ENCODE results near the gene LFNG. TPM values are rescaled to one million over a fixed set of nuclear protein-coding genes. Genes with fewer than 3 reads are reported as not detected.

LFNG gene
- total and polyA plus RNA-seq, 12 donors: 2.4 to 11.8 (median 9.0) TPM

- H3K27me3 ChIP-seq: no peaks in the 10 kb centered on the region
- DNase-seq (no peak), ATAC-seq (no peak)
- no peak overlapping the region for H3K4me3 ChIP-seq
- 93 to 94% methylated on average over 38 to 40 of the region's 40 CpGs for WGBS, 2 donors
- H3K27ac ChIP-seq: no peak overlapping the region
- H3K4me1 ChIP-seq: no peaks in the 10 kb centered on the region
- TF ChIP-seq CTCF (IDR thresholded peaks at IDR 0.05): no peak
- peaks cover 0 to 94% (median 56%) of the 10 kb centered on the region in 9 donors for H3K36me3 ChIP-seq
- no peaks in the 10 kb centered on the region for H3K9me3 ChIP-seq
- intact Hi-C loops (cut with DNase I): loop anchor here in 1 of 10 donors (10.0 kb wide), 1 partner anchor 67 kb away; the partner anchor contains the start of gene GRIFIN
These were observed 21.9 kb downstream of the LFNG start for GRCh38 chr7:2541291-2542010.

- no peak for TF ChIP-seq CTCF (IDR thresholded peaks at IDR 0.05)
- Histone ChIP-seq H3K36me3 (peaks cover under 1 to 100% (median 64%) of the 10 kb centered on the region in 9 donors), H3K9me3 (no peaks in the 10 kb centered on the region), H3K27ac (no peak overlapping the region), H3K4me3 (no peak overlapping the region), H3K4me1 (no peaks in the 10 kb centered on the region), H3K27me3 (no peaks in the 10 kb centered on the region)
- DNase-seq (no peak), ATAC-seq (peak in 1 of 8 donors; percentile 14)
- intact Hi-C loops (cut with DNase I): loop anchor here in 1 of 10 donors (10.0 kb wide), 1 partner anchor 67 kb away; the partner anchor contains the start of gene GRIFIN
- 89 to 92% methylated on average over 25 of the region's 25 CpGs for WGBS, 2 donors
These were observed 22.7 kb downstream of the LFNG start for GRCh38 chr7:2542011-2542915.

- no peak overlapping the region for H3K4me3 ChIP-seq
- 92 to 93% methylated on average over 53 of the region's 53 CpGs for WGBS, 2 donors
- TF ChIP-seq CTCF (IDR thresholded peaks at IDR 0.05): no peak
- no peak for DNase-seq
- no peaks in the 10 kb centered on the region for H3K9me3 ChIP-seq
- intact Hi-C loops (cut with DNase I): loop anchor here in 1 of 10 donors (10.0 kb wide), 1 partner anchor 68 kb away; the partner anchor contains the start of gene GRIFIN
- H3K27me3 ChIP-seq: no peaks in the 10 kb centered on the region
- H3K27ac ChIP-seq: no peak overlapping the region
- H3K36me3 ChIP-seq: peaks cover 5 to 100% (median 65%) of the 10 kb centered on the region in 9 donors
- no peak for ATAC-seq
- H3K4me1 ChIP-seq: no peaks in the 10 kb centered on the region
These were observed 23.6 kb downstream of the LFNG start for GRCh38 chr7:2542916-2543871.

Measured in heart right ventricle (tissue), 16 donors.